ENCODE data around the gene PDLIM7.

The PDLIM7 gene

DNA sequence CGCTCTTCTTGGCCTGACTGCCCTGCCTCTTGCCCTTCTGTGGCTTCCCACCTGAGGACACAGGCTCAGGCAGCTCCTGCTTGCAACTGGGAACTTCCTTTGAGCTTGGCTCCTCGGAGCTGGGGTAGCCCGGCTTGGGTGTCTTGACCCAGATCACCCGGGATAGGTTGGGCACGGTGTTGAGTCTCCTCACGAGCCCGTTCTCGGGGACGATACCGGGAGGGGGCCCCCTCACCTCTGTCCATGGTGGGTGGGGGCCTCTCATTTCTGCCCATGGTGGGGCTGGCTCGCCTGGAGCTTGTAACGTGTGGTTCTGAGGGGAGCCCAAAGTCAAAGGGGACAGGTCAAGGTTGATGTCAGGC is 27.1 kb upstream of the PDLIM7 start:
- no peak for DNase-seq

DNA sequence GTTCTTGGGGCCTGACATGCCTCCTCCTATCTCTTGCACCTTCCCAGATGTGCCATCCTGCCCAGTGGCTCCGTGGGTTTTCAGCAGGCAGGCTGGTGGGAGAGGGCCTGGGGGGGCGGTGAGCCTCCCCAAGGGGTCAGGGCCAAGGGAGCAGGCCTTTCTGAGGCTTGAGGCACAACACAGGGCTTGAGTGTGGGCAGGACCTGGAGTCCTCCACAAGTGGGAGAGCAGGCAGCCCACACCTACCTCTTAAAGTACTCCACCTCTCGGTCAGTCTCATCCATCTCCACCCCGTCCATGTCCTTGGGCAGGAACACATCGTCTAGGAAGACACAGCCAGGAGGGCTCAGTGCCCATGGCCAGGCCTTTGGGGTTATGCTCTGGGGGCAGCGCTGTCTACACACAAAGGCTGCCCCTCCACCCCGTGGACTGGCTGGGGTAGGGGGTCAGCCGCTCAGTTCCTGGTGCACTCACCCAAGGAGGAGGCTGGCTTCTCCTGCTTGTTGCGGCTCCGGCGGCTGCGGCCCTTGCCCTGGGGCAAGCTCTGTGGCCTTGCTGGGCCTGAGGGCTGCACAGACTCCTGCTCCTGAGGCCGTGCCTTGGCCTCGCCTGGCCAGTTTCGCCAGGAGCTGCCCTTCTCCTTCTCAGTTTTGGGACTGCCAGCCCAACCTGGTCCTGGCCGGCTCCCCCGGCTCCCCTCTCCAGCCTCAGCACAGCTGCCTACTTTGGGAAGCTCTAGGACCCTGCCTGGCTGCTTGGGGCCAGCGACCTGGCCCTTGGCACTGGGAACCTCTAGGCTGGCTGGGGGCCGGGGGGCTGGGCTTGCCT is 26.5 kb upstream of the PDLIM7 start:
- no peak for DNase-seq

DNA sequence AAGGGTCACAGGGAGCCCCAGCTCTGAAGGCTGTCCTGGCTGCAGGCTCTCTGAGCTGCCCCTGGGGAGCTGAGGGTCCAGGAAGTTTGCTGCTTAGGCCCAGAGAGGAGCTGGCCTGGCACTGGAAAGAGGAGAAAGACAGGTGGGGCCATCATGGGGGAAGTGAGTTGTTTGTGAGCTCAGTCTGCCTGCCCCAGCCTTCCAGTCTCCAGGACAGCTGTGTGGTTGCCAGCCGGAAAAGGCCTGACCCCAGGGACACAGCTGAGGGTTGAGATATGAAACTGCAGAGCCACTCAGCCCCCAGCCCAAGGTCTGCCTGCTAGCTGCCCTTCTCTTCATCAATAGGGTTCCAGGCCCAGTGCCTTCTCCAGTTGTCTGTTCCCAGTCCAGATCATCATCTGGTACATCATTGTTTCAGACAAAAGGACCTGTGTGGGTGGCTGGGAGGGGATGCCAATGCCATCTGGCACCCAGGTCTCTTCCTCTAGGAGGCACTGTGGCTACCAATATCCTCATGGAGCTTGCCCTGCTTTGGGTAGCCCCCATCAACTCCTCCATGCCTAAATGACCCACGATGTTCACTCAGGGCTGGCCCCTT is 23.6 kb upstream of the PDLIM7 start:
- DNase-seq: no peak

DNA sequence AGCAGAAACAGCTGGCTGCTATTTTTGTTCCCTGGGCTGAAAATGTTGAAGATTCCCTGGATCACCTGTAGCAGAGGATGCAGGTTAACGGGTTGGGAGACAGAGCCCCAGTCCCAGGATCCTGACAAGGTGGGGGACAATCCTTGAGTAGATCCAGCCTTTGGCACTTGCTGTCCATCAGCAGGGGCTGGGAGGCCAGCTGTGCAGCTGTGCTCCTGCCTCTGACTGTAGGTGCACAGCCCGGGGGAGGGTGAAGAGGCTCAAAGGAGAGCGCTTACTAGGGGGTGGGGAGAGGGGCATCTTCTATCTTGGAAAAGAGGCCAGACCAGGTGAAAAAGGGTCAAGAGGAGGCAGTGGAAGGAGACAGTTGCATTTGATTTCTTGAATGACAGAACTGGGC is 22.9 kb upstream of the PDLIM7 start:
- no peak for DNase-seq

DNA sequence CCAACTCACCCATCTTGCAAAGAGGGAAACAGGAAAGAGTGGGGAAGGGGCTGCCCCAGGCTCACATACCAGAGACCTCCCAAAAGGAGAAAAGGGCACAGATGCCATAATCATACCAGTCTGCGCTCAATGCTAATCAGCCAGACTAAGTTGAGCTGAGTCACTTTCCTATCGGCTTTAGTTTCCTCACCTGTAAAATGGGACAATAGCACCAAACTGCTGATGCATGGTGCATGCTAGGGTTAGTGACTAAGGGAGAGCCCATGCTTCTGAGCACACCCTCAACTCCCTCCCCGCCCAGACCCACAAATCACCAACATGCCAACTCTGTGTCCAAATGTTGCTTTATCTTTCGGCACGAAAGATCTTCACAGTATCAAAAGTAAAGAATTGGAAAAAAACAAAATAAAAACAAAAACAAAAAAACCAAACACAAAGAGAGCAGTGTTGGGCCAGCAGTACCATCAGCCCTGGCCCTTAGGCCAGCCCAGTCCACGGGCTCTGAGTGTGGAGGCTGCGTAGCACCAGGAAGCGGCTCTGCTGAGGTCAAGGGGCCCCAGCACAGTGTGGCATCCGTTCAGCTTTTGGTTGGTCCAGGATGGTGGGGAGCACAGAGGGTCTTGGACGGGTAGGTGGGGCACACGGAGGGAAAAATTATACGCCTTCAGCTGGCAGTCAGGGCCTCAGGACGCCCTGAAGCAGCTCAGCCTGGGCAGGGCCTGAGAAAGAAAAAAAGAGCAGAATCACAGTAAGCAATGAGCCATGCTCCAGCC is 22.2 kb upstream of the PDLIM7 start:
- no peak for DNase-seq

DNA sequence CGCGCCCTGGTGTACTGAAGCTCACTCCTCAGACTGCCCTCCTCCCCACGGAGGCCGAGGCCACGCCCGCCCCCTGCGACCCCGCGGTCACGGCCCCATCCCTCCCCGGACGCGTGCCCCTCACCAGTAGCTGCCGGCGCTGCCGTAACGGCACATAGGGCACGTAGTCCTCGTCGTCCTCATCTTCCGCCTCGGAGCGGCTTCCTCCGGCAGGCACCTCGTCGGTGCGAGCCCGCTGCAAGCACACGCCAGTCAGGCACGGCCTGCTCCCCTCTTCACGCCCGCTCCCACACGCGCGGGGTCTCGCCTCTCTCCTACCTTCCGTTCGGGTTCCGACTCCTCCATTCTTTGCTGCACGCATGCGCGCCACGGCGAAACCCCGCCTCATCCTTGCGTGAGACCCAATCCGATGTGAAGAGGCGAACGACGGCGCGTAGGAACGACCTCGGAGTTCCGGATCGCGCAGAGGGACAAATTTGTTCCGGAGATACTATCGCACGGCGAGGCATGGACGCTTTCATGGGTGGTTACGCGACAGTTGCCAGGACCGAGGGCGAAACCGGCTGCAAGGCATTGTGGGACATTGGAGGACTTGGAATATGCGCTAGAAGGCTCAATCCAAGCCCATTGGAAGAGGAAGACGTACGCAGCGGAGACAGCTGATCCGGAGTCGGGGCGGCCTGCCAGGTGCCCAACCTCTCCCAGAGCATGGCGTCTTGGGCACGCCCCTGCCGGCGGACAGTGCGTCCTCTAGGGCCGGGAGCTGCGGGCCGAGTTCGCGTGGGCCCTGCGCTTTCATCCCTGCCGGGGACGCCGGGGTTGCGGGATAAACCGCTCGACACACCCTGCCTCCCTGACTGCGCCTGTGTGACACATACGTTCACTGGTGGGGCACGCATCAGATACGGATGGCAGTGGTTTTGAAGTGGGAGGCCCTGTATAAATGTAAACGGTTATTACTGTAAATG is 19.5 kb upstream of the PDLIM7 start, which contains the start of gene DDX41:
DDX41 (minus strand) TSS at position 361 of the 968 bp plus-strand sequence; CDS start at position 345, 16 bp downstream.
- peak; percentile 93 for DNase-seq

DNA sequence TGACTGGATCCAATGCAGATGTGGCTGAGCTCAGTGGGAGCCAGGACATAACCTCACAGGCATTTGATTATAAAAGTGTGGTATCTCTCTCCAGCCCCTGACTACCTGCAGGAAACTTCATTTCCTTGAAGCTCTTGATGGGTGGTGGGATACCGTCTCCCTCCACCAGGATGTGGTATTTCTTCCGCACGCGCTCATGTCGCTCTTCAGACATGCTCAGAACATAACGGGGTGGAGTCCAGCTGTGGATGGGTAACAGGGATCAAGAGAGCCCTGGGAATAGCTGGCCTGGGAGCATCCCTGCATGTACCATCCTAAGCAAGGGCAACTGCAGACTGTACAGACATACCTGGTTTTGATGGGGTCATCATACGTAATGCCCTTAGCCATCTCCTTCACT is 18.2 kb upstream of the PDLIM7 start:
- no peak for DNase-seq

DNA sequence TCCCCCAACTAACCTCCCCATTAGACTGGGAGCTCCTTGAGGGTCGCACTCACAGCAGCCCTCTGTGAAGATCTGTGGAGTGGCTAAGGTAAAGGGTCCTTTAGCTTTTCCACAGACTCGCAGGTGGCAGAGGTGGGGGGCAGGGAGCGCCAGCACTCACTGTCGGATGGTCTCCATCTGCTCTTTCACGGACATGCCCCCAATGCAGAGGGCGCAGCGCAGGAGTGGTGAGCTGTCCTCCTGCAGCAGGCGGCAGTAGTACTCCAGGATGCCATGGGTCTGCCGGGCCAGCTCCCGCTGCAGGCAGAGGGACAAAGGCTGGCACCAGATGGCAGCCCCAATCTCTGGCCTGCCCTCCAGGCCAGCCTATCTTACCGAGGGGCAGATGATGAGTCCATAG is 17.1 kb upstream of the PDLIM7 start:
- no peak for DNase-seq

DNA sequence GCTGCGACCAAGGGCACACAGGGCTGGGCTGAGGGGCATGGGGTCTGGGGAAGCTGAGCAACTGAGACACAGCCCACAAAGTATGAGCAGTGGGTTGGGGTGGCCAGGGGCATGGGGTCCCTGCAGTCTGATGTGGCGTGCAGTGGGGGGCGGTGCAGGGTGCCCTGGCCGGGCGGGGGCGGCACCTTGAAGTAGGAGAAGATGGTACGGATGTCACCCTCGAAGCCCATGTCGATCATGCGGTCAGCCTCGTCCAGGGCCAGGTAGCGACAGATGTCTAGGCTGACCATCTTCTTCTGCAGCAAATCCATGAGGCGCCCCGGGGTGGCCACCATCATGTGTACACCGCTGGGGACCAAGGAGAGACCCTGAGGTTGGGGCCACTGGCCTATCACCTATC is 16.1 kb upstream of the PDLIM7 start:
- no peak for DNase-seq

DNA sequence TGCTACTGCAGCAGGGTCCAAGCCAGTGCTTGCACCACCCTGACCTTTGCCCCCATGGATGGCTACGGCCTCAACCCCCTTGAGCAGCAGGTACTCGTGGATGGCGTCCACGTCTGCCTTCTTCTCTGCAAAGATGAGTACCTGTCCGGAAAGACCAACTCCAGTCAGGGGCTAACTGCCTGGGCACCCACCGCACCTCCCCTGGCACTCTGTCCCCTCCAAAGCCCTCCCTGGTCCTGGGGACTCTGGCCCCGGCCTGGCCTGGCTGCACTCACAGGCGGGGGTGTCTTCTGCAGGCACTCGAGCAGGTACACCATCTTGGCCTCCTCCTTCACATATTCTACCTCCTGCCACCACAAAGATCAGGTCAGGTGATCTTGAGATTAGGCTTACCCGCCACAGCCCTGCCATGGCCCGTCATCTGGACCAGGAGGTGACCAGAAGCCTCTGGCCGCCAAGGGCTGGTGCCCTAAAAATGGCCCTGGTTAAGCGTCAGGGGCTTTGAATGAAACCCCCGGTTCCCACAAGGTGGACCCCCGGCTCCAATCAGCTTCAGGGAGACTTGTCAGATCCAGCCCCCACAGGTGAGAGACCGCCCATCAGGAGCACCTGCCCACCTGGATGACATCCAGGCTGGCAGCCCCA is 15.5 kb upstream of the PDLIM7 start:
- DNase-seq: no peak

DNA sequence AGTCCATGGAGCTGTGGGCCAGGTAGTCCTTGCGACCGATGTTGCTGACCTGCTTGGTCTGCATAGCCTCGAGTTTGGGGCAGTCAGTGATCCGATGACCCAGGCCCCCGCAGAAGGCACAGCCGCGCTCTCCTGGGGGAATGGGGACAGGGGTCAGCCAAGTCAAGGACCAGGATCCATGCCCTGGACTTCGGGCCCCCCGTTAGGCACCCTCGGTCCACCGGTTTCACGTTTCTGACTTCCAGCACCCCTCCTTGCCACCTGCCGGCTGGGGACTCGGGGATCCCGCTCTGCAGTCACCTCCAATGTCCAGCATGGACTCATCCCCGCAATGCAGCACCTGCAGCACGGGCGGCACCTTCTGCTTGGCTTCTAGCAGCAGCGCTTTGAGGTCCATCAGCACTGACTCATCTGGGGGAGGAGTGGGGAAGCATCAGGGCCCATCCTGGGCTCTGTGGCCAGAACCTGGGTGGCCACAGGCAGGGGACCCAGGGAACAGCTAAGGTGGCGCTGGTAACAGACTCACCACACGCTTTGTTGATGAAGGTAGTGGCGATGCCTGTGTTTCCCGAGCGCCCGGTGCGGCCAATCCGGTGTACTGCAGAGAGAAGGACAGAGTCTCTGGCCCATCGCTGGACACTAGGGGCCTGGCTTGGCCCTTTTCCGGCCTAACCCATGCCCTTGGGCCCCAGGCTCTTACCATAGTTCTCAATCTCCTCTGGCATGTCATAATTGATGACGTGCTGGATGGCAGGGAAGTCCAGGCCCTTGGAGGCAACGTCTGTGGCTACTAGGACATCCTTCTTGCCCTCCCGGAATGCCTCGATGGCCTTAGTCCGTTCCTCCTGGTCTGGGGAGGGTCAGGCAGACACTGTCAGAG is 14.6 kb upstream of the PDLIM7 start:
- no peak for DNase-seq

DNA sequence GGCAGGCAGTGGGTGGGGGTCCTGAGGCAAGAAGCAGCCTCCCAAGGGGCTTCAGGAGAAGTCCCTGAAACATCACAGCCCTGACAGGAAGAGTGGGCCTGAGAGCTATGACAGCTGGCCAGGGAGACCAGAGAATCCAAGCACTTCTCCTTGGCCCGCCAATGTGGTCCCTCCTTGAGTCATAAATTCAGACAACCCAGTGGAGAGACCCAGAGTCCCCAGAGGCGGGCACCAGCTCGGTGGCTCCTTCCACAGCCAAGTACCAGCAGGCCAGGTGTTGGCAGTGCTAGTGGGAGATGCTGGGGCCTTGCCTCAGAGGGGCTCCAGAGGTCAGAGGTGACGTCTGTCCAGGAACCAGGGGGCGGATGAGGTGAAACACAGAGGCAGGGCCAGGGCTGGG is 13.8 kb upstream of the PDLIM7 start:
- no peak for DNase-seq

DNA sequence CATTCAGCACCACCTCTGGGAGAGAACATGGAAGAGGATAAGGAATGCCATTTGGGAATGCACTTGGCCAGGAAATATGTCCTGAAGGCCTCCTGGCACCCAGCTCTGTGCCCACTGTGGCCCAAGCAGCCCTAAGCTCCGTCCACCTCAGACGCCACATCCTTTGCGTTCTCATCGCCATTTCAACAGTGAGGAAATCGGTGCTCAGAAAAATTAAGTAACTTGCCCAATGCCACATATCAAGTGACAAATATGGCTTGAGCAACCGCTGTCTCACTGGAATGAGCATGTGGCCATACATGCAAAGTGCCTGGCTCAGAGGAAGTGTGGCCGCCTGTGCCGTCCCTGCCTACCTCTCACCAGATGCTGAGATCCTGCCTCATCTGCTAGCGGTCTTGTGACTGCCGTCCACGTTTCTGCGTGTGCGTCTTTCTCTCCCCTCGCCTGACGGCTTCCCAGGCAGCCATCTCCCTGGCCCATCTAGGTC is 13.2 kb upstream of the PDLIM7 start:
- no peak for DNase-seq

DNA sequence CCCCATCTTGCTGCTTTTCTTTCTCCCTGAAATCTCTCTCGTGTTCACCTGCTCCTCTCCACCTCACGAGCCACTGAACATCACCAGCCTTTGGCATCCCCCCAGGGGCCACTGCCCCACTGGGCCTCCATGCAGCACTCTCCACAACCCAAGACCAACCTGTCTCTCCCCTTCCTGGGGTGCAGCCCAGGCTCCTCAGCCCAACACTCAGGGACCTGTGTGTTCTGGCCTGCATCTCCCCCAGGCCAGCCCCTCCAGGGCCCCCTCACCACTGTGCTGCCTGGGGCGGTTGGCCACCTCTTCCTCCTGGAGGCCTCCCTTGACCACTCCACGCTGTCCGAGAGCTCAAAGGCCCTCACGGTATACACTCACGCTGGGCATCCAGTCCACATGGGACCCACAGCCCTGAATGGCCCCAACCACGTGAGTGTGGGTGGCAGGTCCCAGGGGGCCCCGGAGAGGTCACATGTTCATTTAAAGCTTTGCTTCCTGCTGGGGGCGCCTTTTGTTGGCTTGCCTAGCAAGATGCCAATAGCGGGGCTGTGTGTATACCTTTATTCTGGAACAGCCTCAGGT is 12.7 kb upstream of the PDLIM7 start:
- DNase-seq: no peak

DNA sequence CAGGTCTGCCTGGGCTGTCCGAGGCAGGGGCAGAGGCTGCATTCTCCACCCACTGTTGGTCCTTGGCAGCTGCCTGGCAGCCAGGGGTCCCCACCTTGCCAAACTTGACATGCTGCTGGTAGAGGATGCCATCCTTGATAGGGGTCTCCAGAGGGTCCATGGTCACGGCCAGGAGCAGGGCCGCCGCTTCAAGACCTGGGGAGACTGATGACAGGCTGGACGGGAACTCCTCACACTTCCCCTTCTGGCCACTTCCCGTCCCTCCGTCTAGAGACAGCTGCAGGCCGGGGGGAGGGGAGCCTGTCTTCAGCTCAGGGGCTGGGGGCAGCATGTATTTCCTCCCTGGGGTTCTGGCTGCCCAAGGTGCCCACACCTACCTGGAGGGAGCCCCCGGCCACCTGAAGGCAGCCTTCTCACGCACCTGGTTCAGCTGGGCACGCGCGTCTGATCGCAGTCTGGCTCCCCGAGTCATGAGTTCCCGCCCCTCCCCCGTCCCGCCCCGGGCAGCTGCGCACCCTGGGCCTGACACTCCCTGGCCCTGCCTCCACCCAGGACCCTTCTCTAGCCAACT is 12.1 kb upstream of the PDLIM7 start, which contains the start of gene DOK3:
DOK3 (minus strand) TSS at position 446 of the 571 bp plus-strand sequence; CDS start at position 160, 286 bp downstream.
- no peak for DNase-seq

DNA sequence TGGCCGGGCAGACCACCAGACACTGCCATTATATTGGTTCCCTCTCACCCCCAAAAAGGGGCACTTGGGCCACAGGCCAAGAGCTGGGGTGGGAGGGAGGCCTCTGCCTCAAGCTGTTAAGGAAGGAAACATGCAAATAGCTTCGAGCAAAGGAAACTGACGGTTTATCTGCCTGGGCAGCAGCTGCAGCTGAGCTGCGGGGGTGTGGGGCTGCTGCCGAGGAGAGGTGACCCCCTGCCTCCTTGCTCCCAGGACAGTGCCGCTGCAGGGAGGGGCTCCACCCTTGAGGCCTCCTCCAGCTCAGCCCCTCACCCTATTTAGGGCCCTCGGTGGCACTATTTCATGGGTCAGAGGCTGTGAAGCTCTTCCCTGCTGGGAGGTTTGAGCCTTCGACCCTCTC is 11.4 kb upstream of the PDLIM7 start:
- DNase-seq: no peak

DNA sequence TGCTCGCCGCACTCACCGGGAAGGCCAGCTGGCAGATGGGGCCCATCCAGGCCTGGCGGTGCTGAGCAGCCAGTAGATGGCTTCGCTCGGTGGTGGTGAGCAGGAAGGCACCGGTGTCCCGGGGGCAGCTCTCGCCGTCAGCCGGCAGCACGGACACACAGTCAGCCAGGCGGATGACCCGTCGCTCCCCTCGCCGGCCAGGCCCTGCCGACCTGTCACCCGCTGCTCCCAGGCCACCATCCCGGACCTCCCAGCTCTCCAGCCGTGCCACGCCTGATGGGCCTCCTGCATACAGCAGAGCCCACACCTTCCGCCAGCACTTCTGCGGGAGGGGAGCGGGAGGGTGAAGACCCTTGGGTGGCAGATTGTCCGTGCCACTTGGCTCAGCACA is 10.8 kb upstream of the PDLIM7 start:
- DNase-seq: no peak

DNA sequence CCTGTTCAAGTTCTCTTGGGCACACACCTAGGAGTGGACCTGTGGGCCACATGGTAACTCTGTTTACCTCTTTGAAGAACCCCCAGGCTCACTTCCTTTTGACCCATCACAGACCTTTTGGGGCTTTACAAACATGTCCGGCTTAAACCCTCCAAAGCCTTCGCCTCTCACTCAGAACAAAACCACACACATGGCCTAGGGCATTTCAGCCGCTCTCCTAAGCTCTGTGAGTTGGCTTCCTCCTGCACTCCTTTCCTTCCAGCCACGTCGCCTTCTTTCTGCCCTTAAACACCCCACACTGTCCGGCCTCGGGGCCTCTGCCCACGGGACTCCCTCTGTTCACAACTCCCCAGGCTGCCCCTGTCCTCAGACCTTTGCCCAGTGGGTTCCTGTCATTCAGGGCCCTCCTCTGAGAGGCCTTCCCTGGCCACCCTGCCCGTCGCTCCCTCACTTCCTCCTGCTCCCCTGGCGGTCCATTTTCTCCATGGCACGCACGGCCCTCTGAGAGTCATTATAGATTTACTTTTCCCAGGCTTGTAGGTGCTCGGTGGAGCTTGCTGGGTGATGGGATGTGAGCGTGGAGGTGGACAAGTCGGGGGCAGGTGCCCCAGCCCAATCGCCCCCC is 10.3 kb upstream of the PDLIM7 start:
- no peak for DNase-seq

DNA sequence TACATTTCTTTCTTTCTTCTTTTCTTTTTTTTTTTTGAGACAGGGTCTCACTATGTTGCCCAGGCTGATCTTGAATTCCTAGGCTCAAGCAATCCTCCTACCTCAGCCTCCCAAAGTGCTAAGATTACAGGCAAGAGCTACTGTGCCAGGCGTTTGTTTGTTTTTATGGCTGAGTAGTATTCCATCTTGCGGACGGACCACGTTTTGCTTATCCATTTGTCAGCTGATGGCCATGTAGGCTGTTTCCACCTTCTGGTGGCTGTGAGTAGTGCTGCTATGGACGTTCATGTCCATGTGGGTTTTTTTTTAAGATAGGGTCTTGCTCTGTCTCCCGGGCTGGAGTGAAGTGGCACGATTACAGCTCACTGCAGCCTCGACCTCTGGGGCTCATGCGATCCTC is 9.8 kb upstream of the PDLIM7 start:
- DNase-seq: no peak

DNA sequence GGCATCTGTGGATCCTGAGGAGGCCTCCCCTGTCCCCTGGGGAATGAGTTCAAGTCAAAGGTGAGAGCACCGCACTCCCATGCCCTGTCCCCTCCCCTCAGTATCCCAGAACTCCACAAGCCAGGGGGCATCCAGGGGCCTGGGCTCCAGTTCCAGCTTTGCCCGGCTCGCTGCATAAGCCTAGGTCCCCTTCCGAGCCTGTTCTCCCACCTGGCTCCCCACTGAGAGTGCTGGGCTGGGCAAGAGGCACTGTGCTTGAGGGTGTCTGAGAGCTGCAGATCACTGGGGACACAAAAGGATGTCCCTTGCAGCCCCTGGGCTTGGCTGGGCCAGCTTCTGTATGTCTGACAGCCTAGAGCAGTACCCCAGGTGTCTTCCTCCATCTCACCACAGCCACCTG is 7.7 kb upstream of the PDLIM7 start:
- no peak for DNase-seq

Measured in activated CD4-positive, alpha-beta T cell treated with anti-CD3 and anti-CD28 coated beads, Interleukin-2, amount 50 U/mL, for 1 hour (primary cell).